Duodenal mucosa (tissue), 2 donors: Measurements from ENCODE around the gene CHAF1B.

ENCODE experiments used
- H3K27ac ChIP-seq: one replicate; pipeline ENCODE4 v1.7.0; 2013; ENCODE audit warnings: low read depth, low read length
- H3K27me3 ChIP-seq, 2 donors: one replicate each; pipeline ENCODE4 v1.7.0; 2013; ENCODE audit warnings: low read length in 2 of 2, control low read depth in 1 of 2; ENCODE audit not compliant: insufficient read depth in 2 of 2, control insufficient read depth in 1 of 2
- H3K36me3 ChIP-seq, 2 donors: one replicate each; pipeline ENCODE4 v1.7.0; 2013; ENCODE audit warnings: low read length in 2 of 2, control low read depth in 1 of 2; ENCODE audit not compliant: insufficient read depth in 2 of 2, control insufficient read depth in 1 of 2
- H3K4me1 ChIP-seq, 2 donors: one replicate each; pipeline ENCODE4 v1.7.0; 2013; ENCODE audit warnings: low read length in 2 of 2, control low read depth in 1 of 2; ENCODE audit not compliant: insufficient read depth in 2 of 2, control insufficient read depth in 1 of 2
- H3K4me3 ChIP-seq, 2 donors: one replicate each; pipeline ENCODE4 v1.7.0; 2013; ENCODE audit warnings: low read length in 2 of 2, low read depth in 1 of 2
- H3K9ac ChIP-seq, 2 donors: one replicate each; pipeline ENCODE4 v1.7.0; 2013; ENCODE audit warnings: low read length in 2 of 2, low read depth in 1 of 2
- H3K9me3 ChIP-seq, 2 donors: one replicate each; pipeline ENCODE4 v1.7.0; 2013; ENCODE audit warnings: low read length in 2 of 2, control low read depth in 1 of 2; ENCODE audit not compliant: control insufficient read depth in 1 of 2

CHAF1B gene

DNA sequence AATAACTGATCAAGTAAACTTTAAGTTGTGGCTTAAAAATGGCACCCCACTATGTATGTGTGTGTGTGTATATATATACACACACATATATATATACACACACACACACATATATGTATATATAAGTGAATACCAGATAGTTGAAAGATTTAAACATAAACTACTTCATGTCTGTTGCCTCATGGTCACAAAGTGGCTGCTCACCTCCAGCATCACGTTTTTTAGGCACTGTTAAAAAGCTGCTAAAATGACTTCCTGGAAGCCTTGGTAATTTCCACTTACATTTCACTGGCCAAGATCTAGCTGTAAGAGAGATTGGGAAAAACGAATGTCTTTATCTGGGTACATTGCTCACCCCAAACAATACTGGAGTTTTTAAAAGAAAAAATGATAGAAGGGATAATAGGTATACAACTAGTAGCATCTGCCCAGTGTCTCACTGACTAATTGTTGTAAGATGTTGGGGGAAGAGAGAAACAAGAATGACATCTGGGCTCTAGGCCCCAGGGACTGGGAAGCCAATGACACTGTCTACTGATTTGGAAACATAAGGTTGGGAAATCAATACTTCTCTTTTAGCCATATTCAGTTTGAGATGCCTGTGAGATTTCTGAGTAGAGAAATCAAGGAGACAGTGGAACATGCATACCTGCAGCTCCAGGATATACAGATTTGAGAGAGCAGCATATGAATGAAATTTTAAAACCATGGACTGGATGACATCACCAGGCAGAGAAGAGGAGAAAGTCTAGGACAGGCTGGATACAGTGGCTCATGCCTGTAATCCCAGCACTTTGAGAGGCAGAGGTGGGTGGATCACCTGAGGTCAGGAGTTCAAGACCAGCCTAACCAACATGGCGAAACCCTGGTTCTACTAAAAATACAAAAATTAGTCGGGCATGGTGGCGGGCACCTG lies 51.9 kb downstream of the CHAF1B start:
- H3K4me3 ChIP-seq = no peak overlapping the region
- H3K36me3 ChIP-seq = no peaks in the 10 kb centered on the region
- H3K9ac ChIP-seq = no peak overlapping the region
- no peak overlapping the region for H3K27ac ChIP-seq
- no peaks in the 10 kb centered on the region for H3K27me3 ChIP-seq
- H3K4me1 ChIP-seq = no peaks in the 10 kb centered on the region
- H3K9me3 ChIP-seq = no peaks in the 10 kb centered on the region

DNA sequence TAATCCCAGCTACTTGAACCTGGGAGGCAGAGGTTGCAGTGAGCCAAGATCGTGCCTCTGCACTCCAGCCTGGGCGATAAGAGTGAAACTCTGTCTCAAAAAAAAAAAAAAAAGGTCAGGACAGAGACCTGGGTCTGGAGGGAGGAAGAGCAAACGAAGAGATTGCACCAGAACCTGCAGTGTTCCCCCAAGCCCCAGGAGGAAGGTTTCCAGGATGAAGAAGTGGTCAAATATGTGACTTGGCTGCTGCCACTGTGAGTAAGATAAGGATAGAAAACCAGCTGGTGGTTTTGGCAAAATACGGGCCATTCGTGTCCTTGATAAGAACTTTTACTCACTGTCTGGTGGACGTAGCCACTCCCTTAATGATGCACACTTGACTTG lies 52.5 kb downstream of the CHAF1B start:
- H3K27me3 ChIP-seq = no peaks in the 10 kb centered on the region
- no peaks in the 10 kb centered on the region for H3K9me3 ChIP-seq
- H3K36me3 ChIP-seq = no peaks in the 10 kb centered on the region
- no peaks in the 10 kb centered on the region for H3K4me1 ChIP-seq
- no peak overlapping the region for H3K27ac ChIP-seq
- no peak overlapping the region for H3K9ac ChIP-seq
- H3K4me3 ChIP-seq = no peak overlapping the region

DNA sequence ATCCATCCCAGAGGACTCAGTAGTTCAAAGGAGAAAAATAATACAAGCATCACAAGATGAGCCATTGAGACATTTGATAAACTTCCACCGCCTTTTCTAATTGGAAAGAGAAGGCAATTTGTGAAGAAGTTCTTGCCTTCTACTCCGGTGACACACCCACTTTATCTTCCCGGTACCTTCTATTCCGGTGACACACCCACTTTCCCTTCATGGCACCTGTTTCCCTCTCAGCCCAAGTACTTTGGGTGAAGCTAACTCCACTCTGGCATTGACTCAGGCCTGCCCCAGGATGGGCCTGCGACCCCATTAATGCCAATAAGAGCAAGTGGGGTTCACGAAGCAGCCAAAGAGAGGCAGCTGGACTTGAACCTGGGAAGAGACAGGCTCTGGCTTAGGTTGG lies 56.5 kb downstream of the CHAF1B start:
- no peaks in the 10 kb centered on the region for H3K4me1 ChIP-seq
- H3K27ac ChIP-seq = no peak overlapping the region
- no peaks in the 10 kb centered on the region for H3K27me3 ChIP-seq
- H3K4me3 ChIP-seq = no peak overlapping the region
- no peaks in the 10 kb centered on the region for H3K36me3 ChIP-seq
- H3K9ac ChIP-seq = no peak overlapping the region
- H3K9me3 ChIP-seq = no peaks in the 10 kb centered on the region

DNA sequence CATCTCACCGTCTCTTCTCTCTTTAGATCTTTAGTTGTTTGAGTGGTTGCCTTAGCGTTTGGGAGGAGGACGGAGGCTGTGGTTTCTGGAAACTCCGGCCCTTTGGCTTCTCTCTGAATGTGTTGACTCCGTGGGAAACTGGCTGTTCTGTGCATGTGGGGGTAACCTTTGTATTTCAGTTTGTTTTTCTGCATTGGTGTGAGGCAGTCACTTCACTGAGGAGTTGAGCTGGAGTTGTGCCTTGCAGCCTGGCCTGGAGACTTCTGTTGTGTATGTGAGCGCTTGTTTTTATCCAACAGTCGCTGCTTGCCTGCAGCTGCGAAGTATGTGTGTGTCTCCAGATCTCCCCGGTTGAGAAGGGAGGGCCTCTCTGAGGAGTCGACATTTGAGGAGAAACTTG lies 61.1 kb downstream of the CHAF1B start:
- no peaks in the 10 kb centered on the region for H3K4me1 ChIP-seq
- H3K9ac ChIP-seq = no peak overlapping the region
- no peak overlapping the region for H3K27ac ChIP-seq
- no peak overlapping the region for H3K4me3 ChIP-seq
- no peaks in the 10 kb centered on the region for H3K27me3 ChIP-seq
- no peaks in the 10 kb centered on the region for H3K9me3 ChIP-seq
- no peaks in the 10 kb centered on the region for H3K36me3 ChIP-seq

DNA sequence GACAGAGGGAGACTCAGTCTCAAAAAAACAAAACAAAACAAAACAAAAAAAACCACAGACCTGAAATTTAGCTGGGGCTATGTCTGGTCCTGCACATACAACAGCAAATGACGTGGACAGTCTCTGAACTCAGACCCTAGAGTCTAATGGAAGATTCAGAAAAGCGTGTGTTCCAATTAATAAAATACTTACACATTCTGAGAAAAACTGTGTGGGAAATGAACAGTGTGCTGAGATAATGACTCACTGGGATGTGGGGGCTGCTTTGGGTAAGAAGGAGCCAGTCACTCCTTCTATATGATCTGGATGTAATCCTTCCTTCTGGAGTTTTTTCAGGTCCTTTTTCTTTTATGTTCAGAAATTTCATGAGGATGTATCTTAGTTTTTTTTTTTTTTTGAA lies 65.3 kb downstream of the CHAF1B start:
- H3K27me3 ChIP-seq = no peaks in the 10 kb centered on the region
- H3K27ac ChIP-seq = no peak overlapping the region
- H3K9ac ChIP-seq = no peak overlapping the region

DNA sequence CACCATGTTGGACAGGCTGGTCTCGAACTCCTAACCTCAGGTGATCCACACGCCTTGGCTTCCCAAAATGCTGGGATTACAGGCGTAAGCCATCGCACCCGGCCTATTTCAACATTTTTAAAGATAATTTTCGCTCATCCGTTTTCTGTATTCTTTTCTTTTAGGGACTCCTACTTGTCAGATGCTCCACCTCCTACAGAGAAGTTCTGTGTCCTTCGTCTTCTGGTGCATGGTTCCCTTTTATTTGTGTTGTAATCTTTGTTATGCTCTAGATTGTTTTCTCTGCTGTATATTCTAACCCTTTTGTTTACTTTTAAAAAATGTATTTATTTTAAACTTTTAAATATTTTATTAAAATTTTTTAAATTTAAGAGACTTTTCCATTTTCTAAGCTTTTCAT lies 66.3 kb downstream of the CHAF1B start:
- Histone ChIP-seq H3K27ac (no peak overlapping the region), H3K4me3 (no peak overlapping the region), H3K27me3 (no peaks in the 10 kb centered on the region), H3K9ac (no peak overlapping the region), H3K36me3 (no peaks in the 10 kb centered on the region), H3K9me3 (no peaks in the 10 kb centered on the region), H3K4me1 (no peaks in the 10 kb centered on the region)

More for the DNA sequence above, 65.3 kb downstream of the CHAF1B start:
- Histone ChIP-seq H3K4me3 (no peak overlapping the region), H3K4me1 (no peaks in the 10 kb centered on the region), H3K9me3 (no peaks in the 10 kb centered on the region), H3K36me3 (no peaks in the 10 kb centered on the region)

DNA sequence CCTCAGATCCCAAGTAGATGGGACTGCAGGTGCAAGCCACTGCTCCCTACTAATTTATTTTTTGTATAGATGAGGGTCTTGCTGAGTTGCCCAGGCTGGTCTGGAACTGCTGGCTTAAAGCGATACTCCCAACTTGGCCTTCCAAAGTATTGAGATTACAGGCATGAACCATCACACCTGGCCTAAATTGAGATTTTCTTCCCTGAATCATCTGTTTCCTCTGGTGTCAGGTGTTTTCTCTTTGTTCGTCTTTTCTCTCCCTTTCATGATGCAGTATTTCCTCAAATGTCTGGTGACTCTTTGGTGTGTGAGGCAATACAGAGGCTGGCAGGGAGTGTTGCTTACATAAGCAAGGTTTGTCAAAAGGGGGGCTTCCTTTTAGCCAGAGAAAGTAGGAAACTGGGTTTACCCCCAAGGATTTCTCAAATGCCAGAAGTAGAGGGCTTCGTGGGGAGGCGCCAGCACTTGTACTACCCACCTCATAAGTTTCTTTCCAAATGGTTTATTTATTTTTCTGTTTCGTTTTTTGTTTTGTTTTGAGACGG lies 67.2 kb downstream of the CHAF1B start:
- H3K36me3 ChIP-seq = no peaks in the 10 kb centered on the region
- no peaks in the 10 kb centered on the region for H3K9me3 ChIP-seq
- no peak overlapping the region for H3K27ac ChIP-seq
- H3K9ac ChIP-seq = no peak overlapping the region
- H3K4me1 ChIP-seq = no peaks in the 10 kb centered on the region
- peaks cover 0 to 3% of the 10 kb centered on the region in 2 donors for H3K27me3 ChIP-seq
- no peak overlapping the region for H3K4me3 ChIP-seq

DNA sequence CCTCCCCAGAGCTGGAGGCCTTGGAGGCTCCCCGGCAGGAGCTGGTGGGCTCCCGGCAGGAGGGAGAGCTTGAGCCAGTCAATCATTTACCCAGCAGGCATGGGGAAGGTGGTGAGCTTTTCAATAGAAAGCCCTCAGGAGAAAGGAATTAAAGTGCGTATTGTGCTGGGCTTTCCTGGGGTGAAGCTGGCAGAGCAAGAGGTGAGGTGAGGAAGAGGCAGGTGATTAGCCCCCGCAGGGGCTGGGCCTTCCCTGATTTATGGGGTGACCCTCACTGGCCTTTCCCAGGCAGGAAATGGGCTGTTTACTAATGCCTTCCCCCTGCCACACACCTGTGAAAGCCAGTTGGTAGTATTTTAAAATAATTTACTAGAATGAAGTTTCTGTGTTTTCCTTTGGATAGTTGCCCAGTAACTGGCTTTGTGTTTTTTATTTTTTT lies 68.9 kb downstream of the CHAF1B start:
- Histone ChIP-seq H3K4me1 (no peaks in the 10 kb centered on the region), H3K9me3 (no peaks in the 10 kb centered on the region), H3K36me3 (no peaks in the 10 kb centered on the region), H3K4me3 (no peak overlapping the region), H3K27ac (no peak overlapping the region), H3K27me3 (peaks cover 0 to 3% of the 10 kb centered on the region in 2 donors), H3K9ac (no peak overlapping the region)

DNA sequence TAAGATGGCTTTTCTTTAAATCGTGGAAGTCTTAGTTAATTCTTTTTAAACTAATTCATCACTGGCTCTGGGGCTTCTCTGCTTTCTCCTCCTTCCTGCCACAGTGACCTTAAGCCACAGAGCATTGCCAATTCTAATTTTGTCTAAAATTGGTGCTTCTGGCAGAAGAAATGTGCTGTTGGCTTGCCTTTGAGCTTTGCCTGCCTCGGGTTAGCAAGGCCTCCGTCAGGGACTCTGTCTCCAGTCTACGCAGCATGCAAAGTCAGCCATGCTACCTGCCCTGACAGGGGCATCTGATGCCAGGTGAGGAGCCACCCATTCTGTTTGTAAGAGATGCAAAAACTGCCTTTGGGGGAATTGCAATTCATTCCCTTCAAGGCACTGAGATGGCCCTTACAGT lies 69.5 kb downstream of the CHAF1B start:
- Histone ChIP-seq H3K27ac (no peak overlapping the region), H3K9me3 (no peaks in the 10 kb centered on the region), H3K9ac (no peak overlapping the region)

DNA sequence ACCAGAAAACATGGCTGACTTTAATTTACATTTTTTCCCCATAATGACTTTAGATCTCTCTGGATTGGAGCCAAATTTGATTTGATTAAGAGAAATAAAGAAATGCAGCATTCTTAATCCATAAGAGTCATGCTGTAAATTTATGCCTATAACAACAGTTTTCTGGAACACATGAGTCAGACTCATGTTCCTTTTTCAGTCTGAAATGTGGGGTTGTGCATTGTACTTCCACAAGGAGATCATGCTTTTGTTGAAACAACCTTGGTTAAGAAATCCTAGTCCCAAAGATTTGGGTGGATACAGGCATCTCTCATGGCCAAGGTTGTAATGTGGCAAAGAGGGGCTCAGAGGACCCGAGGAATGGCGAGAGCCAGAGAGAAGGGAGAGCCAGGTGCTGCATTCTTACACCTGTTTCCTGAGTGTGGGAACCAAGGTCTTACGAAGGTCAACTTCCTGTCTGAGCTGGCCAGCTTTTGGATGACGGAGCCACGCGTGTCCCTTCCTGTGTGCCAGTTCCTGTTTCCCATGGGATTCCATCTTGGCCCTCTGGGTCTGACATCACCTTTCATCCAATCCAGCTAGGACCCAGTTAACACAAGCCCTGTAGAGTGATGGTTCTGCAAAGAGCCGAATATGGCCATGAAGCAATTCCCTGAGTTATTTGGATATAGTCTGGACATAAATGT lies 71.7 kb downstream of the CHAF1B start:
- no peak overlapping the region for H3K27ac ChIP-seq
- no peak overlapping the region for H3K9ac ChIP-seq
- no peak overlapping the region for H3K4me3 ChIP-seq
- H3K27me3 ChIP-seq = peaks cover 0 to 3% of the 10 kb centered on the region in 2 donors
- no peaks in the 10 kb centered on the region for H3K4me1 ChIP-seq
- H3K36me3 ChIP-seq = no peaks in the 10 kb centered on the region
- no peaks in the 10 kb centered on the region for H3K9me3 ChIP-seq

More for the DNA sequence above, 69.5 kb downstream of the CHAF1B start:
- no peak overlapping the region for H3K4me3 ChIP-seq
- H3K4me1 ChIP-seq = no peaks in the 10 kb centered on the region
- no peaks in the 10 kb centered on the region for H3K36me3 ChIP-seq
- H3K27me3 ChIP-seq = peaks cover 0 to 3% of the 10 kb centered on the region in 2 donors
